Measurements from ENCODE around the gene ZNF281.

- no peak for TF ChIP-seq FOXA1 (IDR thresholded peaks at IDR 0.05)
- TF ChIP-seq BHLHE40 (IDR thresholded peaks at IDR 0.05; ENCODE audit: borderline replicate concordance), result no peak
- TF ChIP-seq SP1 (IDR thresholded peaks at IDR 0.05), result no peak
- no peak for TF ChIP-seq FOXM1 (IDR thresholded peaks at IDR 0.05; ENCODE audit: borderline replicate concordance)
- TF ChIP-seq NFRKB (IDR thresholded peaks at IDR 0.05), result no peak
- TF ChIP-seq, protein P1, sequence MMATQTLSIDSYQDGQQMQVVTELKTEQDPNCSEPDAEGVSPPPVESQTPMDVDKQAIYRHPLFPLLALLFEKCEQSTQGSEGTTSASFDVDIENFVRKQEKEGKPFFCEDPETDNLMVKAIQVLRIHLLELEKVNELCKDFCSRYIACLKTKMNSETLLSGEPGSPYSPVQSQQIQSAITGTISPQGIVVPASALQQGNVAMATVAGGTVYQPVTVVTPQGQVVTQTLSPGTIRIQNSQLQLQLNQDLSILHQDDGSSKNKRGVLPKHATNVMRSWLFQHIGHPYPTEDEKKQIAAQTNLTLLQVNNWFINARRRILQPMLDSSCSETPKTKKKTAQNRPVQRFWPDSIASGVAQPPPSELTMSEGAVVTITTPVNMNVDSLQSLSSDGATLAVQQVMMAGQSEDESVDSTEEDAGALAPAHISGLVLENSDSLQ (IDR thresholded peaks at IDR 0.05), result peak; percentile 99
- TF ChIP-seq FOXK2 (IDR thresholded peaks at IDR 0.05), result no peak
- no peak for TF ChIP-seq TARDBP (IDR thresholded peaks at IDR 0.05)
- TF ChIP-seq SUZ12 (IDR thresholded peaks at IDR 0.05), result no peak
- peak; percentile 96 for TF ChIP-seq L3MBTL2 (conservative IDR thresholded peaks at IDR 0.05)
- TF ChIP-seq ELF4 (IDR thresholded peaks at IDR 0.05), result no peak
Measured at GRCh38 chr1:200409761-200410565, at the start of gene ZNF281.

Measured in HEK293T (cell line).